Measurements from ENCODE around the gene JMJD8. TPM values are rescaled to one million over a fixed set of nuclear protein-coding genes. Genes with fewer than 3 reads are reported as not detected.

Gene JMJD8
- total RNA-seq, 1 experiment from 2014 or later = 33.4 TPM

GRCh38 chr16:725041-725376, 40.9 kb upstream of the JMJD8 start:
- Mint-ChIP-seq H3K27me3 (ENCODE audit: insufficient read depth, unreplicated experiment) (no peaks in the 10 kb centered on the region), H3K27ac (ENCODE audit: low read depth, unreplicated experiment) (no peak overlapping the region), H3K4me3 (ENCODE audit: unreplicated experiment) (no peak overlapping the region), H3K4me1 (ENCODE audit: insufficient read depth, unreplicated experiment) (no peaks in the 10 kb centered on the region), H3K9me3 (ENCODE audit: unreplicated experiment) (no peaks in the 10 kb centered on the region), H3K36me3 (ENCODE audit: insufficient read depth, unreplicated experiment) (peaks cover 38% of the 10 kb centered on the region)
- CTCF ChIA-PET = interaction anchor here (0.8 to 2.3 kb wide), 4 partner anchors 13 to 378 kb away, joined by 3 to 9 read pairs (median 5); no protein-coding TSS in a partner anchor
- no peak for TF ChIP-seq CTCF (IDR thresholded peaks at IDR 0.05; ENCODE audit: unreplicated experiment)
- no peak for DNase-seq (ENCODE audit: unreplicated experiment)
- POLR2A ChIA-PET = interaction anchor here (1.2 to 9.6 kb wide), 7 partner anchors 11 to 89 kb away, joined by 3 to 124 read pairs (median 6); partner anchors contain the start of genes CIAO3, METRN, METTL26 and STUB1
- intact Hi-C loops (cut with micrococcal nuclease) = loop anchor here (5.0 kb wide), 1 partner anchor 62 kb away; the partner anchor contains the start of genes CHTF18 and RPUSD1
- BruUV-seq (replicated peaks) = no TSS peak

- ChIA-PET POLR2A (interaction anchor here (0.6 to 9.6 kb wide), 9 partner anchors 11 to 656 kb away, joined by 3 to 124 read pairs (median 6); partner anchors contain the start of genes CIAO3, METRN, METTL26 and STUB1), CTCF (interaction anchor here (0.7 to 2.3 kb wide), 4 partner anchors 12 to 60 kb away, joined by 3 to 9 read pairs (median 5); no protein-coding TSS in a partner anchor)
- no TSS peak for BruUV-seq (replicated peaks)
- DNase-seq (ENCODE audit: unreplicated experiment) = no peak
- no peak for TF ChIP-seq CTCF (IDR thresholded peaks at IDR 0.05; ENCODE audit: unreplicated experiment)
- no peaks in the 10 kb centered on the region for H3K4me1 Mint-ChIP-seq (ENCODE audit: insufficient read depth, unreplicated experiment)
- peaks cover 38% of the 10 kb centered on the region for H3K36me3 Mint-ChIP-seq (ENCODE audit: insufficient read depth, unreplicated experiment)
- no peaks in the 10 kb centered on the region for H3K27me3 Mint-ChIP-seq (ENCODE audit: insufficient read depth, unreplicated experiment)
- intact Hi-C loops (cut with micrococcal nuclease) = loop anchor here (5.0 kb wide), 1 partner anchor 63 kb away; the partner anchor contains the start of genes CHTF18 and RPUSD1
- no peaks in the 10 kb centered on the region for H3K9me3 Mint-ChIP-seq (ENCODE audit: unreplicated experiment)
- H3K27ac Mint-ChIP-seq (ENCODE audit: low read depth, unreplicated experiment) = no peak overlapping the region
- no peak overlapping the region for H3K4me3 Mint-ChIP-seq (ENCODE audit: unreplicated experiment)
Observed at GRCh38 chr16:724188-725040, 40.3 kb upstream of the JMJD8 start.

GRCh38 chr16:723695-724094, 39.6 kb upstream of the JMJD8 start:
- Mint-ChIP-seq H3K27ac (ENCODE audit: low read depth, unreplicated experiment) (no peak overlapping the region), H3K27me3 (ENCODE audit: insufficient read depth, unreplicated experiment) (no peaks in the 10 kb centered on the region), H3K9me3 (ENCODE audit: unreplicated experiment) (no peaks in the 10 kb centered on the region), H3K4me3 (ENCODE audit: unreplicated experiment) (no peak overlapping the region), H3K36me3 (ENCODE audit: insufficient read depth, unreplicated experiment) (peaks cover 39% of the 10 kb centered on the region), H3K4me1 (ENCODE audit: insufficient read depth, unreplicated experiment) (peaks cover 7% of the 10 kb centered on the region)
- intact Hi-C loops (cut with micrococcal nuclease) = no loop called here
- no TSS peak for BruUV-seq (replicated peaks)
- ChIA-PET POLR2A (interaction anchor here (0.6 to 9.6 kb wide), 5 partner anchors 10 to 657 kb away, joined by 3 to 124 read pairs (median 6); partner anchors contain the start of genes METRN and STUB1), CTCF (interaction anchor here (1.1 to 2.3 kb wide), 3 partner anchors 11 to 61 kb away, joined by 3 to 9 read pairs (median 7); no protein-coding TSS in a partner anchor)
- no peak for DNase-seq (ENCODE audit: unreplicated experiment)
- no peak for TF ChIP-seq CTCF (IDR thresholded peaks at IDR 0.05; ENCODE audit: unreplicated experiment)

Measured in MCF 10A (cell line).